ENCODE data around the gene ETHE1. TPM values are rescaled to one million over a fixed set of nuclear protein-coding genes. Genes with fewer than 3 reads are reported as not detected.
A peak's percentile ranks its signal among the peaks of the same experiment; 100 is the strongest.

The ETHE1 gene
- total and polyA plus RNA-seq, 4 donors: 30.4 to 45.1 (median 34.5) TPM

- 95% methylated on average over 8 of the region's 8 CpGs for WGBS
- Histone ChIP-seq H3K27ac (ENCODE audit: low read depth in 1 of 2, low read length in 2 of 2) (no peak overlapping the region), H3K9me3 (ENCODE audit: control insufficient read depth in 4 of 4, low read length in 3 of 4) (no peaks in the 10 kb centered on the region), H3K9ac (ENCODE audit: low read depth in 1 of 2, low read length in 2 of 2) (no peak overlapping the region), H3K27me3 (ENCODE audit: control insufficient read depth in 4 of 4, insufficient read depth in 4 of 4, low read length in 3 of 4) (no peaks in the 10 kb centered on the region), H3K4me1 (ENCODE audit: control insufficient read depth in 4 of 4, insufficient read depth in 4 of 4, low read length in 3 of 4) (peaks cover 14 to 32% (median 21%) of the 10 kb centered on the region in 4 donors), H3K36me3 (ENCODE audit: control insufficient read depth in 4 of 4, insufficient read depth in 3 of 4, low read depth in 1 of 4, low read length in 3 of 4) (peaks cover 4 to 25% (median 9%) of the 10 kb centered on the region in 4 donors), H3K4me3 (ENCODE audit: low read depth in 1 of 3, low read length in 3 of 3) (no peak overlapping the region)
- no peak for TF ChIP-seq TAF1 (conservative IDR thresholded peaks at IDR 0.05)
- TF ChIP-seq, protein P1, sequence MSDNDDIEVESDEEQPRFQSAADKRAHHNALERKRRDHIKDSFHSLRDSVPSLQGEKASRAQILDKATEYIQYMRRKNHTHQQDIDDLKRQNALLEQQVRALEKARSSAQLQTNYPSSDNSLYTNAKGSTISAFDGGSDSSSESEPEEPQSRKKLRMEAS (IDR thresholded peaks at IDR 0.05): no peak
- TF ChIP-seq, protein P2, sequence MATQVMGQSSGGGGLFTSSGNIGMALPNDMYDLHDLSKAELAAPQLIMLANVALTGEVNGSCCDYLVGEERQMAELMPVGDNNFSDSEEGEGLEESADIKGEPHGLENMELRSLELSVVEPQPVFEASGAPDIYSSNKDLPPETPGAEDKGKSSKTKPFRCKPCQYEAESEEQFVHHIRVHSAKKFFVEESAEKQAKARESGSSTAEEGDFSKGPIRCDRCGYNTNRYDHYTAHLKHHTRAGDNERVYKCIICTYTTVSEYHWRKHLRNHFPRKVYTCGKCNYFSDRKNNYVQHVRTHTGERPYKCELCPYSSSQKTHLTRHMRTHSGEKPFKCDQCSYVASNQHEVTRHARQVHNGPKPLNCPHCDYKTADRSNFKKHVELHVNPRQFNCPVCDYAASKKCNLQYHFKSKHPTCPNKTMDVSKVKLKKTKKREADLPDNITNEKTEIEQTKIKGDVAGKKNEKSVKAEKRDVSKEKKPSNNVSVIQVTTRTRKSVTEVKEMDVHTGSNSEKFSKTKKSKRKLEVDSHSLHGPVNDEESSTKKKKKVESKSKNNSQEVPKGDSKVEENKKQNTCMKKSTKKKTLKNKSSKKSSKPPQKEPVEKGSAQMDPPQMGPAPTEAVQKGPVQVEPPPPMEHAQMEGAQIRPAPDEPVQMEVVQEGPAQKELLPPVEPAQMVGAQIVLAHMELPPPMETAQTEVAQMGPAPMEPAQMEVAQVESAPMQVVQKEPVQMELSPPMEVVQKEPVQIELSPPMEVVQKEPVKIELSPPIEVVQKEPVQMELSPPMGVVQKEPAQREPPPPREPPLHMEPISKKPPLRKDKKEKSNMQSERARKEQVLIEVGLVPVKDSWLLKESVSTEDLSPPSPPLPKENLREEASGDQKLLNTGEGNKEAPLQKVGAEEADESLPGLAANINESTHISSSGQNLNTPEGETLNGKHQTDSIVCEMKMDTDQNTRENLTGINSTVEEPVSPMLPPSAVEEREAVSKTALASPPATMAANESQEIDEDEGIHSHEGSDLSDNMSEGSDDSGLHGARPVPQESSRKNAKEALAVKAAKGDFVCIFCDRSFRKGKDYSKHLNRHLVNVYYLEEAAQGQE (IDR thresholded peaks at IDR 0.05): no peak
- DNase-seq (ENCODE audit: low spot score): no peak
Observed at GRCh38 chr19:43495082-43495481, 31.9 kb downstream of the ETHE1 start.

DNA sequence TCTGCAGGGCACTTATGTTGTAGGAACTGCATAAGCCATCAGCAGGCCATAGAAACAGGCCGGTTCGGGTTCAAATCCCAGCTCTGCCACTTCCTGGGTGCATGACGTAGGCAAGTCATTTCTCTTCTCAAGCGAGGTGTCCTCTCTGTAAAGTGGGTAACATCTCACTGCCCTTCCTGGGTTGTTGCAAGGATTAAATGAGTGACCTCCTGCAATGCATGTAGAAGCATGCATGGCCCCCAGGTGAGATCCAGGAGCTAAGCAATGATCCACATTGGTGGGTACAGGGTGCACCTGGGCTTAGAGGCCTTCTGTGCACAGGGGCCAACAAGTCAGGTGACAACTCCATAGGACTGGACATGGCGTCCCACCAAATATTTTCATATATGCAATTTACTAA lies 36.2 kb downstream of the ETHE1 start:
- Histone ChIP-seq H3K27me3 (ENCODE audit: control insufficient read depth in 4 of 4, insufficient read depth in 4 of 4, low read length in 3 of 4) (no peaks in the 10 kb centered on the region), H3K27ac (ENCODE audit: low read depth in 1 of 2, low read length in 2 of 2) (no peak overlapping the region), H3K9me3 (ENCODE audit: control insufficient read depth in 4 of 4, low read length in 3 of 4) (no peaks in the 10 kb centered on the region), H3K4me1 (ENCODE audit: control insufficient read depth in 4 of 4, insufficient read depth in 4 of 4, low read length in 3 of 4) (peaks cover 3 to 8% (median 5%) of the 10 kb centered on the region in 4 donors), H3K9ac (ENCODE audit: low read depth in 1 of 2, low read length in 2 of 2) (no peak overlapping the region), H3K36me3 (ENCODE audit: control insufficient read depth in 4 of 4, insufficient read depth in 3 of 4, low read depth in 1 of 4, low read length in 3 of 4) (peaks cover 3 to 23% (median 7%) of the 10 kb centered on the region in 4 donors), H3K4me3 (ENCODE audit: low read depth in 1 of 3, low read length in 3 of 3) (no peak overlapping the region)
- TF ChIP-seq TAF1 (conservative IDR thresholded peaks at IDR 0.05) (no peak), GABPA (IDR thresholded peaks at IDR 0.05 in 1 of 2, conservative IDR thresholded peaks at IDR 0.05 in 1 of 2) (no peak)
- 83% methylated on average over 5 of the region's 5 CpGs for WGBS
- DNase-seq (ENCODE audit: low spot score): no peak

DNA sequence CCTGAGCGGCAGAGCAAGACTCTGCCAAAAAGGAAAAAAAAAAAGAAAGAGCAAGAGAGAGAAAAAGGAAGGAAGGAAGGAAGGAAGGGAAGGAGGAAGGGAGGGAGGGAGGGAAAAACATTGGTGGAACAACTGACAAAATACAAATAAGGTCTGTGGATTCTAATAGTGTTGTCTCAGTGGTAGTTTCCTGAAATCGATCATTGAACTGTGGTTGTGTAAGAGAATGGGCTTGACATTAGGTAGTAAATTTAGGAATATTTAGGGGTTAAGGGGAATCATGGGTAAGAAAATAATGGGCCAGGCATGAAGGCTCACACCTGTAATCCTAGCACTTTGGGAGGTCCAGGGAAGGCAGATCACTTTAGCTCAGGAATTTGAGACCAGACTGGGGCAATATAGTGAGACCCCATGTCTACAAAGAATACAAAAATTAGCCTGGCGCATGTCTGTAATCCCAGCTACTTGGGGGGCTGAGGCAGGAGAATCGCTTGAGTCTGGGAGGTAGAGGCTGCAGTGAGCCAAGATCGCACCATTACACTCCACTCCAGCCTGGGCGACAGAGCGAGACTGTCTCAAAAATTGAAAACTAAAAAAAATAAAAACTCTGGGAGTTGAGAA lies 36.9 kb downstream of the ETHE1 start:
- WGBS: 87% methylated on average over 7 of the region's 7 CpGs
- DNase-seq (ENCODE audit: low spot score): no peak
- Histone ChIP-seq H3K4me1 (ENCODE audit: control insufficient read depth in 4 of 4, insufficient read depth in 4 of 4, low read length in 3 of 4) (peaks cover 3 to 8% (median 5%) of the 10 kb centered on the region in 4 donors), H3K4me3 (ENCODE audit: low read depth in 1 of 3, low read length in 3 of 3) (no peak overlapping the region), H3K9me3 (ENCODE audit: control insufficient read depth in 4 of 4, low read length in 3 of 4) (no peaks in the 10 kb centered on the region), H3K9ac (ENCODE audit: low read depth in 1 of 2, low read length in 2 of 2) (no peak overlapping the region), H3K36me3 (ENCODE audit: control insufficient read depth in 4 of 4, insufficient read depth in 3 of 4, low read depth in 1 of 4, low read length in 3 of 4) (peaks cover 0 to 19% (median 2%) of the 10 kb centered on the region in 4 donors), H3K27me3 (ENCODE audit: control insufficient read depth in 4 of 4, insufficient read depth in 4 of 4, low read length in 3 of 4) (no peaks in the 10 kb centered on the region), H3K27ac (ENCODE audit: low read depth in 1 of 2, low read length in 2 of 2) (peak overlapping the region in 1 of 2 donors; percentile 41)
- peak; percentile 30 to 47 for TF ChIP-seq HNF4A (conservative IDR thresholded peaks at IDR 0.05)
- TF ChIP-seq EGR1 (IDR thresholded peaks at IDR 0.05; ENCODE audit: low read depth in 2 of 2): peak in 1 of 2 donors; percentile 35
- peak; percentile 31 for TF ChIP-seq SP1 (IDR thresholded peaks at IDR 0.05)
- peak; percentile 29 to 38 for TF ChIP-seq RXRA (IDR thresholded peaks at IDR 0.05)
- TF ChIP-seq FOXA1 (IDR thresholded peaks at IDR 0.05): no peak
- TF ChIP-seq GABPA (IDR thresholded peaks at IDR 0.05 in 1 of 2, conservative IDR thresholded peaks at IDR 0.05 in 1 of 2): no peak
- no peak for TF ChIP-seq TAF1 (conservative IDR thresholded peaks at IDR 0.05)
- TF ChIP-seq, protein P1 (IDR thresholded peaks at IDR 0.05): peak; percentile 60
- TF ChIP-seq, protein P3, sequence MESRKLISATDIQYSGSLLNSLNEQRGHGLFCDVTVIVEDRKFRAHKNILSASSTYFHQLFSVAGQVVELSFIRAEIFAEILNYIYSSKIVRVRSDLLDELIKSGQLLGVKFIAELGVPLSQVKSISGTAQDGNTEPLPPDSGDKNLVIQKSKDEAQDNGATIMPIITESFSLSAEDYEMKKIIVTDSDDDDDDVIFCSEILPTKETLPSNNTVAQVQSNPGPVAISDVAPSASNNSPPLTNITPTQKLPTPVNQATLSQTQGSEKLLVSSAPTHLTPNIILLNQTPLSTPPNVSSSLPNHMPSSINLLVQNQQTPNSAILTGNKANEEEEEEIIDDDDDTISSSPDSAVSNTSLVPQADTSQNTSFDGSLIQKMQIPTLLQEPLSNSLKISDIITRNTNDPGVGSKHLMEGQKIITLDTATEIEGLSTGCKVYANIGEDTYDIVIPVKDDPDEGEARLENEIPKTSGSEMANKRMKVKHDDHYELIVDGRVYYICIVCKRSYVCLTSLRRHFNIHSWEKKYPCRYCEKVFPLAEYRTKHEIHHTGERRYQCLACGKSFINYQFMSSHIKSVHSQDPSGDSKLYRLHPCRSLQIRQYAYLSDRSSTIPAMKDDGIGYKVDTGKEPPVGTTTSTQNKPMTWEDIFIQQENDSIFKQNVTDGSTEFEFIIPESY (IDR thresholded peaks at IDR 0.05): peak; percentile 24

All from liver (tissue), 9 donors.